Tibial nerve (tissue), 4 donors: ENCODE results near the gene RELN.

Experiments used
- CTCF ChIP-seq, 5 experiments: fragments of 200-600 bp in 3 of 5; fragments of 450-650 bp in 2 of 5; sonication (generic) in 3 of 5; IDR thresholded peaks; one replicate each; pipeline ENCODE4 v1.5.1; 2016 to 2019; ENCODE audit warnings: antibody characterized with exemption in 5 of 5, mild to moderate bottlenecking in 3 of 5, moderate library complexity in 2 of 5
- EP300 ChIP-seq, 2 donors: sonication (generic); formaldehyde crosslinking; IDR thresholded peaks; one replicate each; pipeline ENCODE4 v1.6.1; 2017; ENCODE audit warnings: antibody characterized with exemption in 2 of 2, mild to moderate bottlenecking in 1 of 2
- POLR2A ChIP-seq, 2 donors: fragments of 450-650 bp; IDR thresholded peaks; one replicate each; pipeline ENCODE4 v1.6.1; 2017; ENCODE audit warnings: antibody characterized with exemption in 2 of 2, mild to moderate bottlenecking in 2 of 2, moderate library complexity in 2 of 2

GRCh38 chr7:103613655-103614642, 375.5 kb downstream of the RELN start:
- TF ChIP-seq CTCF (IDR thresholded peaks at IDR 0.05) (no peak), POLR2A (IDR thresholded peaks at IDR 0.05) (no peak), EP300 (IDR thresholded peaks at IDR 0.05) (no peak)
